Activated CD8-positive, alpha-beta memory T cell treated with anti-CD3 and anti-CD28 coated beads, Interleukin-2, amount 10 ng/mL, durations not matched to agents 7 days and 5 days (primary cell): ENCODE measurements around the gene ALDH2. TPM values are rescaled to one million over a fixed set of nuclear protein-coding genes. Genes with fewer than 3 reads are reported as not detected.

Experiments
- ATAC-seq: fragments of 150-1000 bp; cut with Tn5 transposase; one replicate; pipeline ENCODE4 v1.10.0; 2021; ENCODE audit warnings: moderate library complexity
- CTCF ChIA-PET: fragments of 350-600 bp; sonication (Branson Sonifier 250); formaldehyde crosslinking; loops from one replicate; lab custom pipeline; 2021; ENCODE audit warnings: antibody characterized with exemption; lab: Charles Lee
- DNase-seq: peaks from one replicate; pipeline ENCODE4 v3.0.0-alpha.2; 2020
- H3K27ac Mint-ChIP-seq: one replicate; pipeline ENCODE4 v1.8.0; 2021; ENCODE audit warnings: mild to moderate bottlenecking, mixed read lengths
- H3K27me3 Mint-ChIP-seq: one replicate; pipeline ENCODE4 v1.8.0; 2021; ENCODE audit warnings: mixed read lengths
- H3K36me3 Mint-ChIP-seq: one replicate; pipeline ENCODE4 v1.8.0; 2021; ENCODE audit warnings: mild to moderate bottlenecking, mixed read lengths
- H3K4me1 Mint-ChIP-seq: one replicate; pipeline ENCODE4 v1.8.0; 2021; ENCODE audit warnings: mixed read lengths
- H3K4me3 Mint-ChIP-seq: one replicate; pipeline ENCODE4 v1.8.0; 2021; ENCODE audit warnings: mild to moderate bottlenecking, moderate library complexity, mixed read lengths
- H3K9me3 Mint-ChIP-seq: one replicate; pipeline ENCODE4 v1.8.0; 2022; ENCODE audit warnings: low read depth, mixed read lengths
- total RNA-seq, 2 experiments: library from RNA; stranded (reverse); gene quantifications; one replicate each; pipeline ENCODE4 v1.2.3, GENCODE V29; 2021

Gene ALDH2
- total RNA-seq, 2 experiments from 2014 or later, result 0.68 to 0.73 TPM

DNA sequence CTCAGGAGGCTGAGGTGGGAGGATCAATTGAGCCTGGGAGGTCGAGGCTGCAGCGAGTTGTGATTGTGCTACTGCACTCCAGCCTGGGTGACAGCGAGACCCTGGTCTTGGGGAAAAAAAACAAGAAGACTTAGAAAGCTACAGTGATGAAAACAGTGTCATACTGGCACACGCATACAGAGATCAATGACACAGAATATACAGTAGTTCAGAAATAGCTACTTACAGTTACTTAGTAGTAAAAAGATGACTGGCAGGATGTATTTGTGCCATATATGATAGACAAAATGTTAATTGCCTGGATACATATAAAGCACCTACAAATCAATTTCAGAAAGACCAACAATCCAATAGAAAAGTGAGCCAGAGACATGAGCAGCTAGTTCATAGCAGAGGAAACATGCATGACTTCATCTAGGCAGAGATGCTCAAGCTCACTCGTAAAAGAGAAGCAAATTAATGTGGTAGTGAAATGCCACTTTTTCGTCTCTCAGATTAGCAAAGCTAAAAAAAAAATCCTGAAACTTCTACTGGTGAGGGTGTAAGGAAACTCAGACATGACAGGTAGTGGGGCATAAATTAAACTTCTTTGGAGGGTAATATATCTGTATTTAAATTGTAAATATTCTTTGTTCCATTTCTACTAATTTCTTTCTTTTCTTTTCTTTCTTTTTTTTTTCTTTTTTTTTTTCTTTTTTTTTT is 2.5 kb upstream of the ALDH2 start:
- Mint-ChIP-seq H3K36me3 (peaks cover 3% of the 10 kb centered on the region), H3K4me3 (no peak overlapping the region), H3K27ac (no peak overlapping the region), H3K4me1 (peaks cover 13% of the 10 kb centered on the region), H3K9me3 (no peaks in the 10 kb centered on the region), H3K27me3 (peaks cover 44% of the 10 kb centered on the region)
- CTCF ChIA-PET, result interaction anchor here (0.7 kb wide), 1 partner anchor 77 kb away, joined by 3 read pairs; no protein-coding TSS in a partner anchor
- ATAC-seq (no peak), DNase-seq (no peak)

DNA sequence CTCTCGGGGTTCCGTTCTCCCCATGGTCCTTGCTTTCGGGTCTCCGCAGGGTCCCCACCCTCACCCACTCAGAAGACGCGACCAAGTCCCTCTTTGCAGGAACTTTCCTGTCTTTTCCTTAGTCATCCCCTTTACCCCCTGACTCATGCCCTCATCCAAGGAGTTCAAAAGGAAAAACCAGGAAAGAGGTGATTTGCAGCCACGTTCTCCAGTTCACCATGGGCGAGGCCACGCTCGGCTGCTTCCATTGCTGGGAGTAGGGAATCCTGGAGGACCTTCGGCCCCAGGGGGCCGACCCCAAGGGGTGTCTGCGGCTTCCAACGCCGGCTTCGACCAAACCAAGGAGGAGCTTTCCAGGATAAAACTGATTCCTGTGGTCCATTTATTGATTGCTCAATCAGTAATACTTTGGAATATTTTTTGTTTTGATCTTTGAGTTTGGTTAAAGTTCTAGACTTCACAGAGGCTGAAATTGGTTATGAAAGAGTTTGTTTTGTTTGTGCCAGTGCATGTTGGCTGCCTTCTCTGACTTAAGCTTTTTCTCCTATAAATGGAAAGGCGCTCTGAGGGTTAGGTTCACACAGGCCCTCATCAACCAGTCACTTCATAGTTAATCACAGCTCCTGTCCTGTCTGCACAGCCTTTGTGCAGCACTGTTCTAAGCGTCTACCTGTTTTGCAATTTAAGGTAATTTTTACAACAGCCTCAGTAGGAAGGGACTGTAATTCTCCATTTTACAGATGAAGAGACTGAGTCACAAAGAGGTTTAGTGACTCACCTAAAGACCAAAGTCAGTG is 827 bp downstream of the ALDH2 start:
- Mint-ChIP-seq H3K27ac (no peak overlapping the region), H3K27me3 (peaks cover 44% of the 10 kb centered on the region)
- ATAC-seq, result no peak

DNA sequence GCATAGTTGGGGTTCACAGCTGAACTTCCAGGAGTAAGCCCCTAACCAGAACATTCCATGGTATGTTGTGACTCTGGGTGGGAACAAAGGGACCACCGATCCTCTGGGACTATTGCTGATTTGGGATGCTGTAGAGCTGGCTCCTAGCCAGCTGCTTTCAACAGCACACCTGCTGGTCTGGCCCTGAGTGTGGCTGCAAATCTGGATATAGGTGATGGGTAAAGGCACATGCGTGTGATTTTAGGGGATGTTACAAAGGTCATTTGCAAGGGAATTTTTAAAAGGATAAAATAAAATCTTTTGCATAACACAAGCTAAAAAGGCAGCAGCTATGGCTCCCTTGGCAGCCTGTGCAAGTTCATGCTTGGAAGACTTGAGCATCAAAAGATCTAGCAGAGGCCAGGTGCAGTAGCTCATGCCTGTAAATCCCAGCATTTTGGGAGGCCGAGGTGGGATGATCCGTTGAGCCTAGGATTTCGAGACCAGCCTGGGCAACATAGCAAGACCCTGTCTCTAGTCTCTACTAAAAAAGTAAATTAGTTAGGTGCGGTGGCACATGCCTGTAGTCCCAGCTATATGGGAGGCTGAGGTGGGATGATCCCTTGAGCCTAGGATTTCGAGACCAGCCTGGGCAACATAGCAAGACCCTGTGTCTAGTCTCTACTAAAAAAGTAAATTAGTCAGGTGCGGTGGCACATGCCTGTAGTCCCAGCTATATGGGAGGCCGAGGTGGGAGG is 1.6 kb downstream of the ALDH2 start:
- no peaks in the 10 kb centered on the region for H3K9me3 Mint-ChIP-seq
- H3K36me3 Mint-ChIP-seq, result peaks cover 3% of the 10 kb centered on the region
- CTCF ChIA-PET, result interaction anchor here (1.1 to 1.9 kb wide), 2 partner anchors 23 to 45 kb away, joined by 4 to 6 read pairs; no protein-coding TSS in a partner anchor
- peaks cover 39% of the 10 kb centered on the region for H3K27me3 Mint-ChIP-seq
- H3K4me3 Mint-ChIP-seq, result no peak overlapping the region
- no peak overlapping the region for H3K27ac Mint-ChIP-seq
- ATAC-seq, result no peak
- no peak for DNase-seq
- H3K4me1 Mint-ChIP-seq, result peaks cover 5% of the 10 kb centered on the region

More for the DNA sequence above, 827 bp downstream of the ALDH2 start:
- DNase-seq, result no peak
- Mint-ChIP-seq H3K4me3 (peak overlapping the region; percentile 45), H3K36me3 (peaks cover 3% of the 10 kb centered on the region), H3K9me3 (no peaks in the 10 kb centered on the region), H3K4me1 (peaks cover 6% of the 10 kb centered on the region)
- CTCF ChIA-PET, result interaction anchor here (1.1 to 1.9 kb wide), 2 partner anchors 22 to 45 kb away, joined by 4 to 6 read pairs; no protein-coding TSS in a partner anchor

DNA sequence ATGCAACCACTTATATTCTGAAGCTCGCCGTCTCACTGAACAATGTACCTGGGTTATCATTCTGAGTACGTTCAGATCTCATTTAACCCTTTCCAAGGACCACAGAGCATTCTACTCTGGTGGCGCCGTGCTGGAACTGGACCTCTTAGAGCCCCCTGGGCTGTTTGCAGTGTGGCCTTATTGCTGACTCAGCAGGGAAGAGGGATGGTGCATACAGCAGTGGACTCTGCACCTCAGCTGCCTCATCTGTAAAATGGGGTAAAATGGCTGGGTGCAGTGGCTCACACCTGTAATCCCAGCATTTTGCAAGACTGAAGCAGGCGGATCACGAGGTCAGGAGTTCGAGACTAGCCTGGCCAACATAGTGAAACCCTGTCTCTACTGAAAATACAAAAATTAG is 2.9 kb downstream of the ALDH2 start:
- CTCF ChIA-PET, result interaction anchor here (1.1 kb wide), 1 partner anchor 15 kb away, joined by 4 read pairs; no protein-coding TSS in a partner anchor
- H3K9me3 Mint-ChIP-seq, result no peaks in the 10 kb centered on the region
- H3K4me1 Mint-ChIP-seq, result peaks cover 5% of the 10 kb centered on the region
- ATAC-seq (no peak), DNase-seq (no peak)
- no peak overlapping the region for H3K27ac Mint-ChIP-seq
- peaks cover 33% of the 10 kb centered on the region for H3K27me3 Mint-ChIP-seq
- peaks cover 3% of the 10 kb centered on the region for H3K36me3 Mint-ChIP-seq
- no peak overlapping the region for H3K4me3 Mint-ChIP-seq

DNA sequence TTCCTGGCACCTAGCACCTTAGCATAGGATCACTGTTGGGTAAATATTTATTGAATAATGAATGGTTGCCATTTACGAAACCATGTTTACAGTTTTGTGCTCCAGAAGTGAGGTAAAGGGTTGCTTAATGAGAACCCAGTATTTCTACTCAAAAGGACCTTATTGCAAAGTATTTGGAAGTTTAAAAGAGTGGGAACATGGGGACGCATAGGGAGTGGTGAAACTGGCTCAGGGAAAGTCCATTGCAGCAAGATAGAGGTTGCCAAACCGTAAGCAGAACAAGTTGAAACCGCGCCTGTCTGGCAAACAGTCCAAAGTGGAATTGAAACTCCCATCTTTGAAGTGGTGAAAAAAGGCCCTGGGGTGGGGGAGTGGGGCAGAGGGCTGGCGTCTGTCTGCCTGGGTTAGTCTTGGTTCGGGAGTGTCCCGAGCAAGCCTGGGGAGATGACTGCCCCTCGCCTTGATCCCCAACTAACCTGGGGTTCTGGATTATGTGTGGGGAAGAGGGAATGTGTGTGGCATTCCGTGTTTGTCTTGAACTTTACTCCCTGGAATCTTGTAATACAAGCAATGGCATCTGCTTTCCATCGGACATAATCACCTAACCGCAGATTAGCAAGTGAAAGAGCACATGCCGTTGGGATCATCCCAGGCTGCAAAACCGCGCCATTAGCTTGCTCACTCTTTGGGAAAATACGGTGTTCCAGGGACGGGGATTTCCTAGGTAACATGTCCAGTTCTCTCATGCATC is 7.2 kb downstream of the ALDH2 start:
- no peak overlapping the region for H3K4me3 Mint-ChIP-seq
- no peak overlapping the region for H3K27ac Mint-ChIP-seq
- no peaks in the 10 kb centered on the region for H3K36me3 Mint-ChIP-seq
- H3K4me1 Mint-ChIP-seq, result peaks cover 4% of the 10 kb centered on the region
- no peak for DNase-seq
- peaks cover 15% of the 10 kb centered on the region for H3K27me3 Mint-ChIP-seq
- no peaks in the 10 kb centered on the region for H3K9me3 Mint-ChIP-seq
- ATAC-seq, result no peak
- CTCF ChIA-PET, result no interaction called here

GRCh38 chr12:111775205-111776193 is 8.8 kb downstream of the ALDH2 start:
- H3K9me3 Mint-ChIP-seq, result no peaks in the 10 kb centered on the region
- DNase-seq (no peak), ATAC-seq (no peak)
- peaks cover 7% of the 10 kb centered on the region for H3K4me1 Mint-ChIP-seq
- H3K27ac Mint-ChIP-seq, result no peak overlapping the region
- H3K36me3 Mint-ChIP-seq, result no peaks in the 10 kb centered on the region
- H3K27me3 Mint-ChIP-seq, result peaks cover 12% of the 10 kb centered on the region
- CTCF ChIA-PET, result interaction anchor here (1.0 kb wide), 1 partner anchor 37 kb away, joined by 3 read pairs; no protein-coding TSS in a partner anchor
- no peak overlapping the region for H3K4me3 Mint-ChIP-seq

DNA sequence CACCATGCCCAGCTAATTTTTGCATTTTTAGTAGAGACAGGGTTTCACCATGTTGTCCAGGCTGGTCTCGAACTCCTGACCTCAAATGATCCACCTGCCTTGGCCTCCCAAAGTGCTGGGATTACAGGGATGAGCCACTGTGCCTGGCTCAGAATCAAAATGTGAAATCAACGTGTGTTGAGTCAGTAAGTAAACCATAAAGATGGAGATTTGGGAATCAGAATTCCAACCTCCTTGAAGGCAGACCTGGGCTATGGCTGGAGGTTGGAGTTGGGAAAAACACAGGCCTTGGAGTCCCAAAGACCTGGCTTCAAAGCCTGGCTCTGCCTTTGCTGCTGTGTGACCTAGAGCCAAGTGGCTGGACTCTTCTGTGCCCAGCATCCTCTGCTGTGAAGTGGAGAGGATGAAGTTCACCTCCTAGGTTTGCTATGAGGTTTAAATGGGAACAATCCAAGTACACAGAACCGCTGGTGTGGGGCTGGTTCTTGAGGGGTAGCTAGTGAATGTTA is 10.2 kb downstream of the ALDH2 start:
- Mint-ChIP-seq H3K4me3 (no peak overlapping the region), H3K9me3 (no peaks in the 10 kb centered on the region), H3K27ac (no peak overlapping the region), H3K27me3 (peaks cover 12% of the 10 kb centered on the region), H3K36me3 (no peaks in the 10 kb centered on the region), H3K4me1 (peaks cover 7% of the 10 kb centered on the region)
- DNase-seq (no peak), ATAC-seq (no peak)
- CTCF ChIA-PET, result no interaction called here

DNA sequence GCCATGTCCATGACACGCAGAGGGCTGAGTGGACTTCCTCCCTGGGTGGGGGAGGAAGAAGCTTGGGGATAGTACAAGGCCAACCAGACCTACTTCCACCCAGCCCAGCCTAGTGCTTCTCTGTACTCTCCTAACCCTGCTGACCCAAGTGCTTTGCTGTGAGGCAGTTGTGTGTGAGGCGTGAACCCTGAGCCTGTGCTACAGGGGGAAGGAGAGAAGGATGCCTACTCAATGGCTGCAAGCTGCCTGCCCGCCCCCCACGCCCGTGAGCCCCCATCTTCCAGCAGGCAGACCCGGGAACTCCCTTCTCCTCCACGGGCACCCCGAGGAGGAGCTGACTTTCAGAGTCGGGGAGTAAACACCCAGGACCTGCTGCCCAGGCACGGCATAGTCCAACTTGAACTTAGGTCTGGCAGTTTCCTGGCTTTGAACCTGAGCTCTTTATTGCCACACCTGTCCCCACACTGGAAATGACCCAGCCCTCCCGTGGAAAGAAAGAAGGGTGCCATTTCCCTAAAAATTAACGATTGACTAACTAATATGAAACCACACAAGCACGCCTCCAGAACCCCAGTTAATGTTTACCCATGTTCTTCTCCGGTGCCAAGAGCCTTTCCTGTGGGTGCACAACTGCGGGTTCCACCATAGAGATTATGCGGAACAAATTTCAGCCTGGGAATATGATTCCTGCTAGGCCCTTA is 10.8 kb downstream of the ALDH2 start:
- no peak for ATAC-seq
- H3K4me3 Mint-ChIP-seq, result no peak overlapping the region
- no peak overlapping the region for H3K27ac Mint-ChIP-seq
- no peaks in the 10 kb centered on the region for H3K9me3 Mint-ChIP-seq
- DNase-seq, result no peak
- CTCF ChIA-PET, result no interaction called here
- H3K4me1 Mint-ChIP-seq, result peaks cover 7% of the 10 kb centered on the region
- H3K36me3 Mint-ChIP-seq, result no peaks in the 10 kb centered on the region
- H3K27me3 Mint-ChIP-seq, result peaks cover 12% of the 10 kb centered on the region

GRCh38 chr12:111780166-111780565 is 13.4 kb downstream of the ALDH2 start:
- Mint-ChIP-seq H3K27ac (no peak overlapping the region), H3K27me3 (peaks cover 7% of the 10 kb centered on the region), H3K36me3 (no peaks in the 10 kb centered on the region), H3K9me3 (no peaks in the 10 kb centered on the region), H3K4me3 (no peak overlapping the region), H3K4me1 (peaks cover 7% of the 10 kb centered on the region)
- CTCF ChIA-PET, result no interaction called here
- ATAC-seq (no peak), DNase-seq (no peak)

DNA sequence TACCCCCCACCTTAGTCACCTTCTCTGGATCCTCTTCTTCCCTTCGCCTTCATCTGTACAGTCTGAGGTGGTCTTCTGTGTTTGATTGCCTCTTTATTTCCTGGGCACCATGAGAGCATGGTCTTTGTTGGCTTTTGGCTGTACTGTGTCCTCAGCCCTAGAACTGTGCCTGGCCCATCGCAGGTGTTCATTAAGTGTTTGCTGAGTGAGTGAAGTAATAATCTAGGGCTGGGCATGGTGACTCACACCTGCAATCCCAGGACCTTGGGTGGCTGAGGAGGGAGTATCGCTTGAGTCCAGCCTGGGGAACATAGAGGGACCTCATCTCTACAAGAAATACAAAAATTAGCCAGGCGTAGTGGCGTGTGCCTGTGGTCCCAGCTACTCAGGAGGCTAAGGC is 13.9 kb downstream of the ALDH2 start:
- ATAC-seq (no peak), DNase-seq (no peak)
- no peaks in the 10 kb centered on the region for H3K36me3 Mint-ChIP-seq
- H3K27me3 Mint-ChIP-seq, result peaks cover 6% of the 10 kb centered on the region
- H3K4me3 Mint-ChIP-seq, result no peak overlapping the region
- H3K27ac Mint-ChIP-seq, result no peak overlapping the region
- CTCF ChIA-PET, result no interaction called here
- H3K9me3 Mint-ChIP-seq, result no peaks in the 10 kb centered on the region
- H3K4me1 Mint-ChIP-seq, result peaks cover 6% of the 10 kb centered on the region

- H3K27ac Mint-ChIP-seq, result no peak overlapping the region
- DNase-seq (no peak), ATAC-seq (no peak)
- peaks cover under 1% of the 10 kb centered on the region for H3K27me3 Mint-ChIP-seq
- H3K36me3 Mint-ChIP-seq, result no peaks in the 10 kb centered on the region
- CTCF ChIA-PET, result interaction anchor here (0.6 kb wide), 1 partner anchor 621 kb away, joined by 3 read pairs; no protein-coding TSS in a partner anchor
- H3K9me3 Mint-ChIP-seq, result no peaks in the 10 kb centered on the region
- H3K4me3 Mint-ChIP-seq, result no peak overlapping the region
- peaks cover 3% of the 10 kb centered on the region for H3K4me1 Mint-ChIP-seq
Measured at GRCh38 chr12:111781085-111781658, 14.4 kb downstream of the ALDH2 start.
